Bronchial epithelial cell (primary cell): Measurements from ENCODE around the gene ANTXR1. TPM values are rescaled to one million over a fixed set of nuclear protein-coding genes. Genes with fewer than 3 reads are reported as not detected.
A peak's percentile ranks its signal among the peaks of the same experiment; 100 is the strongest.

Experiments
- DNase-seq: peaks from one replicate; pipeline ENCODE4 v3.0.0-alpha.2; 2010; ENCODE audit warnings: low read depth
- FAIRE-seq: peaks from 2 replicates; lab custom pipeline; 2011; peaks lifted over from hg19 to GRCh38; lab: Jason Lieb, UNC
- H3K27me3 ChIP-seq: 2 replicates; pipeline ENCODE4 v1.5.1; 2011; ENCODE audit warnings: low read length; ENCODE audit not compliant: control insufficient read depth, insufficient read depth
- H3K36me3 ChIP-seq: 2 replicates; pipeline ENCODE4 v1.5.1; 2011; ENCODE audit warnings: low read length; ENCODE audit not compliant: control insufficient read depth, insufficient read depth
- H3K4me3 ChIP-seq: 2 replicates; pipeline ENCODE4 v1.5.1; 2011; ENCODE audit warnings: mild to moderate bottlenecking, low read depth, low read length, control low read depth
- CTCF ChIP-seq: IDR thresholded peaks from 2 replicates; pipeline ENCODE4 v1.5.1; 2011; ENCODE audit warnings: mild to moderate bottlenecking, moderate library complexity, low read length, control low read depth, inconsistent platforms; ENCODE audit not compliant: insufficient read depth, severe bottlenecking
- total RNA-seq: library from RNA; depleted of rRNA; stranded (reverse); fragments of >200 nt; gene quantifications from 2 replicates; pipeline ENCODE4 v1.2.1, GENCODE V29; 2014

Gene ANTXR1
- total RNA-seq, 1 donor from 2014 or later, result 3.7 TPM

- TF ChIP-seq CTCF, result no peak
Observed at GRCh38 chr2:69291004-69291650, 278.1 kb downstream of the ANTXR1 start.

GRCh38 chr2:69291721-69292120 is 278.7 kb downstream of the ANTXR1 start:
- Histone ChIP-seq H3K36me3 (no peaks in the 10 kb centered on the region), H3K4me3 (no peak overlapping the region), H3K27me3 (no peaks in the 10 kb centered on the region)
- DNase-seq, result no peak
- no peak for TF ChIP-seq CTCF
- FAIRE-seq, result no peak

More at GRCh38 chr2:69291004-69291650, 278.1 kb downstream of the ANTXR1 start:
- no peak overlapping the region for H3K4me3 ChIP-seq
- H3K36me3 ChIP-seq, result no peaks in the 10 kb centered on the region
- H3K27me3 ChIP-seq, result no peaks in the 10 kb centered on the region
- DNase-seq (no peak), FAIRE-seq (no peak)

GRCh38 chr2:69292256-69292655 is 279.3 kb downstream of the ANTXR1 start:
- no peaks in the 10 kb centered on the region for H3K36me3 ChIP-seq
- FAIRE-seq (no peak), DNase-seq (no peak)
- no peak for TF ChIP-seq CTCF
- no peaks in the 10 kb centered on the region for H3K27me3 ChIP-seq
- no peak overlapping the region for H3K4me3 ChIP-seq

- FAIRE-seq, result no peak
- TF ChIP-seq CTCF, result no peak
- Histone ChIP-seq H3K27me3 (no peaks in the 10 kb centered on the region), H3K36me3 (no peaks in the 10 kb centered on the region), H3K4me3 (no peak overlapping the region)
- no peak for DNase-seq
Observed at GRCh38 chr2:69296421-69296820, 283.4 kb downstream of the ANTXR1 start.

- no peak for TF ChIP-seq CTCF
- H3K36me3 ChIP-seq, result no peaks in the 10 kb centered on the region
- FAIRE-seq (no peak), DNase-seq (no peak)
- H3K4me3 ChIP-seq, result no peak overlapping the region
- no peaks in the 10 kb centered on the region for H3K27me3 ChIP-seq
Observed at GRCh38 chr2:69297216-69297615, 284.2 kb downstream of the ANTXR1 start.

- TF ChIP-seq CTCF, result peak; percentile 16
- FAIRE-seq (no peak), DNase-seq (peak; percentile 94)
- H3K4me3 ChIP-seq, result no peak overlapping the region
- H3K36me3 ChIP-seq, result no peaks in the 10 kb centered on the region
- H3K27me3 ChIP-seq, result no peaks in the 10 kb centered on the region
Observed at GRCh38 chr2:69298261-69298660, 285.3 kb downstream of the ANTXR1 start.
